Measurements from ENCODE around the gene EIF2S2.

EIF2S2 gene

DNA sequence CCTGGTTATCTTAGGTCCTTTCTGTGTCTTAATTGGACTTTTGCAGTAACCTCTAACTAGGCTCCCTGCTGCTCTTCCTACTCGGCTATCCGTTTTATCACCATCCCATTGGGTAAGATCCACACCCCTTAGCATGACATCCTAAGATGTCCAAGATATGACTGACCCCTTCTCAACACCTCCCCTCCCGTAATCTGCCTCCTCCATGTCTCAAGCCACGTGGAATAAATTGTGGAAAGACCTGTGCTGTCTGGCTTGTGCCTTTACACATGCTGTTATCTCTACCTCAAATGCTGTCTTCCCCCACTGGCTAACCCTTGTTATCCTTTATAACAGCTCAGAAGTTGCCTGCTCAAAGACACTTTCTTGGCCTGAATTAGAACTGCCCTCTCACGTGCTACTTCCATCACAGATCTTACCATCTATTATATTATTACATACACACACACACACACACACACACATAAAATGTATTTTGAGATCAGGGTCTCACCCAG is 26.5 kb downstream of the EIF2S2 start:
- no peak for DNase-seq

GRCh38 chr20:34084227-34084923 is 27.7 kb downstream of the EIF2S2 start:
- DNase-seq: no peak

- DNase-seq: no peak
These were observed 28.3 kb downstream of the EIF2S2 start for GRCh38 chr20:34083781-34084180.

- DNase-seq: no peak
These were observed 28.9 kb downstream of the EIF2S2 start for GRCh38 chr20:34083137-34083536.

DNA sequence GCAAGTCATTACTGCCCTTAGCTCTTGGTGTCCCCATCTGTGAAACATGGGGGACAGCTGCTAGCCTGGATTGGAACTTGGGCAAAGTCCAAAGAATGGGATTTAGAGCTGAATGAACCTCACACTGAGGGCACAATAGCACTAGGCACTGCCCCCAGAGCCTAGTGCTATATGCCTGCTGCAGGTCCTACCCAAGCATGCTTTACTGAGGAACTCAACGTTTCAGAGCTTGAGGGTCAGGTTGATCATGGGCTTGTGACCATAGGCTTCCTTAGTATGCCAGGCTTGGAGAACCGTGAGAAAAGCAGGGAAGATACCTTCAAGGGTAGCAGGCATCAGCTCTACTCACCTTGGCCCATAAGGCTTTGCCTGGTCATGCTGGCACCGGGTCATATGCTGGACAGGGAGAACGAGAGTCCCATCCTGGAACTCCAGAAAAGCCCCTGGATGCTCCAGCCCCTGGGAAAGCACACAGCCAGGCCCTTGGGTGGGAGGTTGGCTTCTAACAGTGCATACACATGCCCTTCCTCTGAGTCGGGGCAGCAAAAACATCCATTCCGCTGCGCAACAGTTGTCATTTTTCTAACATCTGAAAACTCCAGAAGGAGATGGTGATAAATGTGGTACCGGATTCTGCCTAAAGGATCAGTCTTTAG is 29.7 kb downstream of the EIF2S2 start:
- DNase-seq: no peak

DNA sequence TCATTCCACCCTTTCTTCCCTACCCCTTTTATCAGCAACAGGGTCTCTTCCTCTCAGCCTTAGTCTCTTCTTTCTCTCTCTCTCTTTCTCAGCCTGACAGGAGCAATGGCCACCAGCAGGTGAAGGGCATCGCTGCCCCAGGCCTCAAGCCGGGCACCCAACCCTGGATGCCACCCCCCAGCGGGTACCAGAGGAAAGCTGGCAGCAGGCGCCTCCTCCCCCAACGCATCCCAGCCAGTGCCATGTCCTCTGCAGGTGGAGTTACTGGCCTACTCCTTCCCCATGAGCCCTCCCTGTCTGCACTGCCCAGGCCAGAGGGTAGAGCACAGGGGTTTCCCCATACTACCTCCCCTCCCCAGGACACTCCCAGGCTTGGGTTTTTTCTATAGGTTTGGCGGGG is 32.2 kb downstream of the EIF2S2 start:
- no peak for DNase-seq

GRCh38 chr20:34078540-34078939 is 33.5 kb downstream of the EIF2S2 start:
- DNase-seq: no peak

DNA sequence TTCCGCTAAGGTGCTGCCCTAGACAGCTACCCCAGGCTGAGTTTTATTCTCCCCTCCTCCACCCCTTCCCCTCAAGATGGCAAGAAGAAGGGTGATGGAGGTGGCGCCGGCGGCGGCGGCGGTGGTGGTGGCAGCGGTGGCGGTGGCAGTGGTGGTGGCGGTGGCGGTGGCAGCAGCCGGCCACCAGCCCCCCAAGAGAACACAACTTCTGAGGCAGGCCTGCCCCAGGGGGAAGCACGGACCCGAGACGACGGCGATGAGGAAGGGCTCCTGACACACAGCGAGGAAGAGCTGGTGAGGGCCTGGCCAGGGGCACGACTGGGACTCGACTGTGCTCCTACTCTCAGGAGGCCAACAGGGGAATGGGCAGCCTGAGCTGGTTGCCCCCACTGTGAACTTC is 35.1 kb downstream of the EIF2S2 start:
- no peak for DNase-seq

GRCh38 chr20:34075647-34076046 is 36.4 kb downstream of the EIF2S2 start:
- no peak for DNase-seq

- DNase-seq: no peak
These were observed 37.8 kb downstream of the EIF2S2 start for GRCh38 chr20:34074101-34074760.

DNA sequence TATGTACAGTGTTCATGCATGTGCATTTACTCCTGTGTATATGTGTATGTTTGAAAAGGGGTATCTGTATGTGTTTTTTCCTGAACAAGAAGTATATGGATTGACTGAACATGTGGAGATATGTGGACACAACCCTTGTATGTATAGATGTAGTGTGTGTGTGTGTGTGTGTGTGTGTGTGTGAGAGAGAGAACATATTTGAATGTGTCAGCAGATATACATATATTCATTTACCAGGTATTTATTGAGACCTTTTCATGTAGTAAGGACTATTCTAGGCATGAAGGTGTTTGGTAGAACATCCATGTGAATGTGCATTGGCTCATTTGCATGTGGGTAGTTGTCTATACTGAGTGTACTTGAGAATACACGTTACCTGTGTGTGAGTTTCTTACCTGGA is 39.3 kb downstream of the EIF2S2 start:
- DNase-seq: no peak

DNA sequence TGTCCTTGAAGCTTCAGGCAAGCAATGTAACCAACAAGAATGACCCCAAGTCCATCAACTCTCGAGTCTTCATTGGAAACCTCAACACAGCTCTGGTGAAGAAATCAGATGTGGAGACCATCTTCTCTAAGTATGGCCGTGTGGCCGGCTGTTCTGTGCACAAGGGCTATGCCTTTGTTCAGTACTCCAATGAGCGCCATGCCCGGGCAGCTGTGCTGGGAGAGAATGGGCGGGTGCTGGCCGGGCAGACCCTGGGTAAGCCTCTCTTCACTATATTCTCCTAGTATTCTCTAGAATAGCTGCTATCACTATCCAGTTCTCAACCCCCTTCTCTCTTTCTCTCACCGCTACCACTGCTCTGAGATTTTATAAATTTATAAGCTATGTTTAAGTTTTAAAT is 40.0 kb downstream of the EIF2S2 start:
- no peak for DNase-seq

GRCh38 chr20:34070859-34071258 is 41.2 kb downstream of the EIF2S2 start:
- no peak for DNase-seq

GRCh38 chr20:34070079-34070439 is 42.0 kb downstream of the EIF2S2 start:
- DNase-seq: no peak

GRCh38 chr20:34069341-34070078 is 42.5 kb downstream of the EIF2S2 start:
- peak; percentile 53 to 59 for DNase-seq

DNA sequence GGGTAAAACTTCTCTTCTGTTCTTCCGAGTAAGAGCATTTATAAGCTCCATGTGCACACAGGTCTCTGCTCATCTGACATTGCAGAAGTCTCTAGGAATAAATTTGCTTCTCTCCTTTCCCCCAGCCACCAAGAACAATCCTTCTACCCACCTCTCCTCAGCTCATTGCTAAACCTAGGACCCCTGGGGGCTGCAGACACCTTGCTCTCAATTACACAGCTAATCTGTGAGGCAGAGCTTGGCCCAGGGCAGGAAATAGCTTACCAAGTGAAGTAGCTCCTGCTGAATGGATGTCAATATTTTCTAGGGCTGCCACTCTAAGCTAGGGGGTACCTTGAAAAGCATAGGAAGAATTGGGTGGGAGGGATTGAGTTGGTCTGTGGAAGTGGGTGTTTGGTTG is 44.0 kb downstream of the EIF2S2 start:
- no peak for DNase-seq

GRCh38 chr20:34066476-34067090 is 45.5 kb downstream of the EIF2S2 start:
- no peak for DNase-seq

GRCh38 chr20:34065260-34065659 is 46.8 kb downstream of the EIF2S2 start:
- DNase-seq: no peak

DNA sequence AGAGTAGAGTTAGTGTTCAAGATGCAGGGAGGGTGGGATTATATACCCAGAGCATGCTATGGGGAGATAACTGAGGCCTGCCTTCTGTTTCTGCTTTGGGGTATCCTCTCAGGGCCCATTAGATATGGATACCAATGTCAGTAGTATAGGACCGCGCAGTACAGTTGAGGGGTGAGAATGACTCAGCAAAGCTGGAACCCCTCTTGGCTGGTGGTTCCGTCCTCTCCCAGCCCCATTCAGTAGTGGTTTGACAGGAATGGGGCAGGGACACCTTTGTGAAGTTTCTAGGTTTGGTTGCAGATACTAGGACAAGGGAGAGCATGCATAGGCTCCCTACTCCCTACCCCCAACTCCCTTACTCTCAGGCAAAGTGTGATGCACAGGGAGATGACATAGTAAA is 47.8 kb downstream of the EIF2S2 start:
- no peak for DNase-seq

DNA sequence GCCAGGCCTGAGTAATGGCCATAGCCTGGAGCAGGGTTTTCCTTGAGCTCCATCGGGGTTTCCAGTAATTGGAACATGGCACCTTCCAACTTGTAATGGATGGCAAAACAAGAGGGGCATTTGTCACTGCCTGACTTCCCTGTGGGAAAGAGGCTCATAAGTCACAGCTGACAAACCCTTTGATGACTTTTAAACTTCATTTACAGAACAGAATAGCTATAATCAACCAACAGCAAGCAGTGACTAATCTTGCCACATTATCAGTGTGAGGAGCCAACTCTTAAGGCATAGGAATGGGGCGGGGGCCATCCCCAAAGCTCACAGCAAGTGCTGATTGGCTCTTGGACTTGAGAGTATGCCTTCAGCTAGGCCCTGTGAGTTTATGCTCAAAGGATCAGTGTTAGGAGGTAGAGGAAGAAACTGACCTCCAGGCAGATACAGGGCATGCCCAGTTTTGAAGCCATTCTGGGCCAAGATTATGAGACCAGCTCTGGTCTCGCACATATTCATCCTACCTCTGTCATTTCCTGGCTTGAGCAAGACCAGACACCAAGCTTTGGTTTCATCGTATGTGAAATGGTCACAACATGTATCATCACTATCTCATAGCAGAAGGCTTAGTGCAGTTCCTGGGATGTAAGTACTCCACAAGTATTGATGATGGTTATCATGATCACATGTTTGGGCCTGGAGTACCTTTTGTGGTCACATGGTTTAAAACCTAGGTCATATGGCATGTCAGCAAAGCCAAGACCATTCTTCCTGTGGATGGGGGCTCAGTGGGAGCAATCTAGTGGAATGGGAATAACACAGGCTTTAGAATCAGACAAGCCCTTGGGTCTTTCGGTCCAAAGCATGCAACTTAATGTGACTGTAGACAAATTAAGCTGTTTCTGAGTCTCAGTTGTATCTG is 49.2 kb downstream of the EIF2S2 start:
- DNase-seq: no peak

DNA sequence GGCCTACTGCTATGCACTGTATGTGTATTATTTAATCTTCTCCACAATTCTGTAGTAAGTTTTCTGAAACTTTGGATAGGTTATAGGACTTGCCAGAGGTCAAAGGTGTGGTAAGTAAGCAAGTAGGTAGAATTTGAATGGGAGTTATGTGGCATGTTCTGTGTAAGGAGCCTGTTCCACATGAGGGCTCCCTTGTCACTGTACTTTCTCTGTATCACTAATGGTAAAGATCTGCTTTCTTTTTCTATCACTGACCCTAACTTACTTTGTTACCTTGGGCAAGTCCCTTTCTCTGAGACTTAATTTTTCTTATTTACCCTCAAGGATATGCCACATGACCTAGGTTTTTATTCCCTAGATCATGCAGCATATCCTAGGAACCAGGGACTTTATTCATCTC is 50.3 kb downstream of the EIF2S2 start:
- DNase-seq: no peak

- DNase-seq: no peak
These were observed 51.1 kb downstream of the EIF2S2 start for GRCh38 chr20:34060970-34061369.
